Stimulated activated CD8-positive, alpha-beta memory T cell treated with anti-CD3 and anti-CD28 coated beads, Interleukin-15, amount 100 ng/mL, for 24 hours (primary cell): ENCODE results near the gene CHCHD3.
"Not testable (repeated sequence)": the region's sequence is repeated elsewhere in the genome, so short reads cannot be mapped to it uniquely, and the experiment has no call there.

Experiments used
- DNase-seq: peaks from one replicate; pipeline ENCODE4 v3.0.0-alpha.2; 2020; ENCODE audit warnings: low read depth

Gene CHCHD3

GRCh38 chr7:133040674-133041073 is 41.2 kb downstream of the CHCHD3 start:
- no peak for DNase-seq

- no peak for DNase-seq
Measured at GRCh38 chr7:133040178-133040577, 41.7 kb downstream of the CHCHD3 start.

- no peak for DNase-seq
Measured at GRCh38 chr7:133039614-133040013, 42.3 kb downstream of the CHCHD3 start.

- DNase-seq, result no peak
Measured at GRCh38 chr7:133036289-133036688, 45.6 kb downstream of the CHCHD3 start.

GRCh38 chr7:133035240-133035639 is 46.6 kb downstream of the CHCHD3 start:
- DNase-seq, result not testable (repeated sequence)

GRCh38 chr7:133030346-133030745 is 51.5 kb downstream of the CHCHD3 start:
- DNase-seq, result no peak

GRCh38 chr7:133029463-133029862 is 52.4 kb downstream of the CHCHD3 start:
- DNase-seq, result no peak

GRCh38 chr7:133027397-133027796 is 54.5 kb downstream of the CHCHD3 start:
- no peak for DNase-seq

GRCh38 chr7:133026210-133026859 is 55.6 kb downstream of the CHCHD3 start:
- no peak for DNase-seq

- no peak for DNase-seq
Measured at GRCh38 chr7:133025056-133025455, 56.8 kb downstream of the CHCHD3 start.

GRCh38 chr7:133024596-133024995 is 57.3 kb downstream of the CHCHD3 start:
- DNase-seq, result no peak

GRCh38 chr7:133023370-133024071 is 58.4 kb downstream of the CHCHD3 start:
- DNase-seq, result no peak

- DNase-seq, result no peak
Measured at GRCh38 chr7:133022661-133023060, 59.2 kb downstream of the CHCHD3 start.

- DNase-seq, result no peak
Measured at GRCh38 chr7:133021196-133021595, 60.7 kb downstream of the CHCHD3 start.

GRCh38 chr7:133020496-133020895 is 61.4 kb downstream of the CHCHD3 start:
- DNase-seq, result no peak

GRCh38 chr7:133019590-133019989 is 62.3 kb downstream of the CHCHD3 start:
- DNase-seq, result no peak

- DNase-seq, result no peak
Measured at GRCh38 chr7:133016604-133017003, 65.3 kb downstream of the CHCHD3 start.

- no peak for DNase-seq
Measured at GRCh38 chr7:133015888-133016287, 66.0 kb downstream of the CHCHD3 start.

GRCh38 chr7:133011746-133012145 is 70.1 kb downstream of the CHCHD3 start:
- no peak for DNase-seq

GRCh38 chr7:133009426-133010252 is 72.3 kb downstream of the CHCHD3 start:
- no peak for DNase-seq

- DNase-seq, result no peak
Measured at GRCh38 chr7:133007961-133008360, 73.9 kb downstream of the CHCHD3 start.

GRCh38 chr7:133003052-133003910 is 78.6 kb downstream of the CHCHD3 start:
- DNase-seq, result no peak
